Brain microvascular endothelial cell (primary cell): Measurements from ENCODE around the gene UNC45B.

Experiments
- DNase-seq: peaks from one replicate; pipeline ENCODE4 v3.0.0-alpha.2; 2020
- H3K27ac ChIP-seq: fragments of 250-450 bp; sonication (Bioruptor Pico); 2 replicates; pipeline ENCODE4 v1.5.1; 2020; ENCODE audit warnings: mild to moderate bottlenecking, moderate library complexity
- H3K27me3 ChIP-seq: fragments of 250-450 bp; sonication (Bioruptor Pico); replicated peaks from 2 replicates; pipeline ENCODE4 v1.5.1; 2020; ENCODE audit warnings: mild to moderate bottlenecking
- H3K36me3 ChIP-seq: fragments of 250-450 bp; sonication (Bioruptor Pico); replicated peaks from 2 replicates; pipeline ENCODE4 v1.5.1; 2020; ENCODE audit warnings: mild to moderate bottlenecking
- H3K4me3 ChIP-seq: 2 replicates; pipeline ENCODE4 v1.5.1; 2011; ENCODE audit warnings: low read depth, mild to moderate bottlenecking, control low read depth, low read length, moderate library complexity
- CTCF ChIP-seq: IDR thresholded peaks from 2 replicates; pipeline ENCODE4 v1.5.1; 2011; ENCODE audit warnings: low read depth, mild to moderate bottlenecking, moderate library complexity, low read length, control low read depth, inconsistent platforms; ENCODE audit errors: missing control alignments
- in situ Hi-C: cut with HindIII; loops from 2 replicates; pipeline ENCODE4 v1.10.0; 2017; ENCODE audit warnings: low sequenced_read_pairs, low pct_ligation_motif_present

UNC45B gene

GRCh38 chr17:35127751-35128514 is 19.7 kb upstream of the UNC45B start:
- peaks cover 18% of the 10 kb centered on the region for H3K36me3 ChIP-seq
- DNase-seq = no peak
- H3K27ac ChIP-seq = no peak overlapping the region
- TF ChIP-seq CTCF = no peak
- in situ Hi-C loops = no loop called here
- H3K27me3 ChIP-seq = no peaks in the 10 kb centered on the region
- H3K4me3 ChIP-seq = no peak overlapping the region

- no peak overlapping the region for H3K4me3 ChIP-seq
- H3K36me3 ChIP-seq = peaks cover 33% of the 10 kb centered on the region
- H3K27me3 ChIP-seq = no peaks in the 10 kb centered on the region
- TF ChIP-seq CTCF = no peak
- in situ Hi-C loops = no loop called here
- no peak for DNase-seq
- no peak overlapping the region for H3K27ac ChIP-seq
These were observed 18.3 kb upstream of the UNC45B start for GRCh38 chr17:35129154-35129972.

- Histone ChIP-seq H3K27ac (no peak overlapping the region), H3K4me3 (no peak overlapping the region), H3K36me3 (peaks cover 39% of the 10 kb centered on the region), H3K27me3 (no peaks in the 10 kb centered on the region)
- in situ Hi-C loops = no loop called here
- DNase-seq = no peak
- no peak for TF ChIP-seq CTCF
These were observed 17.7 kb upstream of the UNC45B start for GRCh38 chr17:35129973-35130351.

GRCh38 chr17:35130392-35130791 is 17.2 kb upstream of the UNC45B start:
- no peak for TF ChIP-seq CTCF
- Histone ChIP-seq H3K27ac (no peak overlapping the region), H3K36me3 (peaks cover 43% of the 10 kb centered on the region), H3K4me3 (no peak overlapping the region), H3K27me3 (no peaks in the 10 kb centered on the region)
- DNase-seq = no peak
- in situ Hi-C loops = no loop called here

GRCh38 chr17:35132099-35132498 is 15.5 kb upstream of the UNC45B start:
- no peak overlapping the region for H3K27ac ChIP-seq
- TF ChIP-seq CTCF = no peak
- in situ Hi-C loops = no loop called here
- H3K27me3 ChIP-seq = no peaks in the 10 kb centered on the region
- H3K36me3 ChIP-seq = peaks cover 59% of the 10 kb centered on the region
- no peak overlapping the region for H3K4me3 ChIP-seq
- DNase-seq = no peak
